Ishikawa (cell line): ENCODE data around the gene TLDC2.

Experiments used
- CEBPB ChIP-seq: IDR thresholded peaks from 2 replicates; pipeline ENCODE4 v1.6.1; 2012
- CREB1 ChIP-seq: IDR thresholded peaks from 2 replicates; pipeline ENCODE4 v1.6.1; 2012; ENCODE audit warnings: low read depth
- EGR1 ChIP-seq: IDR thresholded peaks from 2 replicates; pipeline ENCODE4 v1.6.1; 2012
- EP300 ChIP-seq: IDR thresholded peaks from 2 replicates; pipeline ENCODE4 v1.6.1; 2012; ENCODE audit warnings: borderline replicate concordance
- FOXM1 ChIP-seq: IDR thresholded peaks from 2 replicates; pipeline ENCODE4 v1.6.1; 2012; ENCODE audit warnings: low read depth, borderline replicate concordance
- MAX ChIP-seq: IDR thresholded peaks from 2 replicates; pipeline ENCODE4 v1.6.1; 2012
- TCF12 ChIP-seq: IDR thresholded peaks from 2 replicates; pipeline ENCODE4 v1.6.1; 2012; ENCODE audit warnings: low read depth
- YY1 ChIP-seq: IDR thresholded peaks from 2 replicates; pipeline ENCODE4 v1.6.1; 2012; ENCODE audit warnings: low read depth

DNA sequence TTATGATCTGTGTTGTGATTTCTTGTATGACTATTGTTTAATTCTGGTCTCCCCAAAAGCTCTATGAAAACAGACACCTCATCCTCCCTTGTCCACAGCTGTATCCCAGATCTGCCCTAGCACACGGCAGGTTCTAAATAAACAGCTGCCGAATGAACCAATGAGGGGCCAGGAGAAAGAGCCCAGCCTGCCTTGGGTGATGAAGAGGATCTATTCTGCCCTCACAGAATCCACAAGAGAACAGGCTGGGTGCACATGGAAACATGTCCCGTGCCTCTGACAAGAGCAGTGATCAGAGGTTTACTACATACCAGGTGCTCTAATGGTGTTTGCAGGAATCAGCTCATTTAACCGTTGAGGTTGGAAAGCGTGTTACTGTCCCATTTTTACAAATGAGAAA is 15.6 kb upstream of the TLDC2 start:
- TF ChIP-seq FOXM1: no peak
- no peak for TF ChIP-seq MAX
- no peak for TF ChIP-seq EGR1
- TF ChIP-seq EP300: no peak
- TF ChIP-seq YY1: no peak
- no peak for TF ChIP-seq CREB1
- TF ChIP-seq CEBPB: no peak
- TF ChIP-seq TCF12: no peak
